ENCODE measurements around the gene OR6S1.
A peak's percentile ranks its signal among the peaks of the same experiment; 100 is the strongest.

OR6S1 gene

GRCh38 chr14:20632831-20633691 is 8.4 kb downstream of the OR6S1 start:
- CTCF ChIA-PET, result interaction anchor here (0.7 to 2.3 kb wide), 5 partner anchors 20 to 339 kb away, joined by 3 to 15 read pairs (median 3); no protein-coding TSS in a partner anchor
- DNase-seq (ENCODE audit: extremely low spot score), result peak; percentile 65
- TF ChIP-seq PKNOX1 (IDR thresholded peaks at IDR 0.05) (no peak), ZNF384 (IDR thresholded peaks at IDR 0.05) (no peak), FOXK2 (IDR thresholded peaks at IDR 0.05) (no peak), TARDBP (IDR thresholded peaks at IDR 0.05) (no peak), FOXM1 (IDR thresholded peaks at IDR 0.05; ENCODE audit: borderline replicate concordance) (no peak)
- POLR2A ChIA-PET, result interaction anchor here (0.9 to 3.8 kb wide), 10 partner anchors 10 to 290 kb away, joined by 3 to 80 read pairs (median 6); partner anchors contain the start of genes PARP2 and RNASE4

- no peak for TF ChIP-seq ARNT (IDR thresholded peaks at IDR 0.05)
- no peak for TF ChIP-seq BHLHE40 (IDR thresholded peaks at IDR 0.05; ENCODE audit: borderline replicate concordance)
- TF ChIP-seq L3MBTL2 (conservative IDR thresholded peaks at IDR 0.05), result no peak
- no peak for TF ChIP-seq NFRKB (IDR thresholded peaks at IDR 0.05)
- no peak for TF ChIP-seq SUZ12 (IDR thresholded peaks at IDR 0.05)
- TF ChIP-seq FOXA1 (IDR thresholded peaks at IDR 0.05), result no peak
- TF ChIP-seq TARDBP (IDR thresholded peaks at IDR 0.05), result no peak
- no peak for TF ChIP-seq FOXM1 (IDR thresholded peaks at IDR 0.05; ENCODE audit: borderline replicate concordance)
- TF ChIP-seq HDGF (IDR thresholded peaks at IDR 0.05; ENCODE audit: borderline replicate concordance), result no peak
- no peak for TF ChIP-seq SP1 (IDR thresholded peaks at IDR 0.05)
- ChIA-PET CTCF (interaction anchor here (0.7 to 2.3 kb wide), 6 partner anchors 19 to 339 kb away, joined by 3 to 15 read pairs (median 3); no protein-coding TSS in a partner anchor), POLR2A (interaction anchor here (0.9 to 3.8 kb wide), 10 partner anchors 10 to 289 kb away, joined by 3 to 80 read pairs (median 6); partner anchors contain the start of genes PARP2 and RNASE4)
Observed at GRCh38 chr14:20632448-20632830, 9.1 kb downstream of the OR6S1 start.

GRCh38 chr14:20631880-20632389 is 9.6 kb downstream of the OR6S1 start:
- CTCF ChIA-PET, result interaction anchor here (0.7 to 2.3 kb wide), 6 partner anchors 19 to 340 kb away, joined by 3 to 15 read pairs (median 3); no protein-coding TSS in a partner anchor
- TF ChIP-seq CTBP1 (IDR thresholded peaks at IDR 0.05; ENCODE audit: borderline replicate concordance) (no peak), TARDBP (IDR thresholded peaks at IDR 0.05) (no peak), FOXA1 (IDR thresholded peaks at IDR 0.05) (no peak), FOXM1 (IDR thresholded peaks at IDR 0.05; ENCODE audit: borderline replicate concordance) (no peak), HDGF (IDR thresholded peaks at IDR 0.05; ENCODE audit: borderline replicate concordance) (no peak), ZNF384 (IDR thresholded peaks at IDR 0.05) (no peak), ELF4 (IDR thresholded peaks at IDR 0.05) (no peak), NFRKB (IDR thresholded peaks at IDR 0.05) (no peak), BHLHE40 (IDR thresholded peaks at IDR 0.05; ENCODE audit: borderline replicate concordance) (no peak), PKNOX1 (IDR thresholded peaks at IDR 0.05) (no peak), SUZ12 (IDR thresholded peaks at IDR 0.05) (no peak), FOXK2 (IDR thresholded peaks at IDR 0.05) (no peak), ARNT (IDR thresholded peaks at IDR 0.05) (no peak)
- peak; percentile 39 for DNase-seq (ENCODE audit: extremely low spot score)
- POLR2A ChIA-PET, result interaction anchor here (1.1 to 3.8 kb wide), 11 partner anchors 11 to 289 kb away, joined by 4 to 80 read pairs (median 5); partner anchors contain the start of genes PARP2 and RNASE4

More at GRCh38 chr14:20632448-20632830, 9.1 kb downstream of the OR6S1 start:
- peak; percentile 21 for DNase-seq (ENCODE audit: extremely low spot score)

- DNase-seq (ENCODE audit: extremely low spot score), result peak; percentile 18
- POLR2A ChIA-PET, result interaction anchor here (0.9 to 3.8 kb wide), 11 partner anchors 11 to 288 kb away, joined by 4 to 80 read pairs (median 5); partner anchors contain the start of genes PARP2 and RNASE4
- CTCF ChIA-PET, result interaction anchor here (0.6 to 2.3 kb wide), 5 partner anchors 18 to 215 kb away, joined by 3 to 15 read pairs (median 3); no protein-coding TSS in a partner anchor
- no peak for TF ChIP-seq SUZ12 (IDR thresholded peaks at IDR 0.05)
- TF ChIP-seq ARNT (IDR thresholded peaks at IDR 0.05), result no peak
Observed at GRCh38 chr14:20631023-20631879, 10.2 kb downstream of the OR6S1 start.

GRCh38 chr14:20630340-20631022 is 11.0 kb downstream of the OR6S1 start:
- TF ChIP-seq NFRKB (IDR thresholded peaks at IDR 0.05), result no peak
- no peak for TF ChIP-seq L3MBTL2 (conservative IDR thresholded peaks at IDR 0.05)
- TF ChIP-seq CTBP1 (IDR thresholded peaks at IDR 0.05; ENCODE audit: borderline replicate concordance), result no peak
- TF ChIP-seq ARNT (IDR thresholded peaks at IDR 0.05), result no peak
- TF ChIP-seq ZNF384 (IDR thresholded peaks at IDR 0.05), result no peak
- no peak for TF ChIP-seq ELF4 (IDR thresholded peaks at IDR 0.05)
- no peak for TF ChIP-seq LEF1 (IDR thresholded peaks at IDR 0.05; ENCODE audit: borderline replicate concordance)
- no peak for TF ChIP-seq TARDBP (IDR thresholded peaks at IDR 0.05)
- TF ChIP-seq SP1 (IDR thresholded peaks at IDR 0.05), result no peak
- no peak for TF ChIP-seq PKNOX1 (IDR thresholded peaks at IDR 0.05)
- TF ChIP-seq FOXM1 (IDR thresholded peaks at IDR 0.05; ENCODE audit: borderline replicate concordance), result no peak
- TF ChIP-seq SUZ12 (IDR thresholded peaks at IDR 0.05), result no peak
- no peak for TF ChIP-seq BHLHE40 (IDR thresholded peaks at IDR 0.05; ENCODE audit: borderline replicate concordance)
- TF ChIP-seq FOXK2 (IDR thresholded peaks at IDR 0.05), result no peak
- peak; percentile 51 for DNase-seq (ENCODE audit: extremely low spot score)
- ChIA-PET POLR2A (interaction anchor here (0.9 to 3.8 kb wide), 7 partner anchors 10 to 52 kb away, joined by 4 to 80 read pairs (median 9); partner anchors contain the start of gene RNASE4), CTCF (interaction anchor here (0.6 to 2.3 kb wide), 6 partner anchors 17 to 157 kb away, joined by 3 to 15 read pairs (median 4); no protein-coding TSS in a partner anchor)

Data from HEK293T (cell line).